Left cardiac atrium (tissue), 4 donors: Measurements from ENCODE around the gene CDK14. TPM values are rescaled to one million over a fixed set of nuclear protein-coding genes. Genes with fewer than 3 reads are reported as not detected.

Experiments used
- ATAC-seq, 2 donors: fragments of 200-7000 bp; cut with Tn5 transposase; one replicate each; pipeline ENCODE4 v1.9.1; 2020; ENCODE audit warnings: mild to moderate bottlenecking in 2 of 2, moderate library complexity in 2 of 2
- DNase-seq: peaks from one replicate; pipeline ENCODE4 v3.0.0-alpha.2; 2020
- intact Hi-C, 2 donors: fragments of 100-400 bp; cut with DNase I; formaldehyde crosslinking; loops; one replicate each; pipeline versions ENCODE4 v1.14.1 to v1.15.1; 2022 to 2023
- total RNA-seq, 2 donors: library from RNA; stranded (reverse); fragmentation: NEBNext Ultra II Directional; extraction: Animal tissue kit (Norgen Biotek cat#: 25700); gene quantifications; one replicate each; pipeline ENCODE4 v1.2.1, GENCODE V29; 2021
- donor health status: DM: no; HTN: yes; CAD: no.
- donor health status: DM: no; HTN: yes; CAD: no; lungs with severe emphysema.
- donor health status: DM: yes; HTN: yes; CAD: no.
- donor health status: Dilated cardiomyopathy.

The CDK14 gene
- total RNA-seq, 2 donors from 2014 or later = 35.9 to 53.5 TPM

- intact Hi-C loops = loop anchor here (5.0 to 10.0 kb wide), 4 partner anchors 180 to 582 kb away; partner anchors contain the start of gene PTTG1IP2 (in 1 of the 2)
- ATAC-seq (peak; percentile 76 to 81), DNase-seq (peak; percentile 24)
Measured at GRCh38 chr7:91034459-91035368, 438.6 kb downstream of the CDK14 start.

GRCh38 chr7:91039033-91039432 lies 442.9 kb downstream of the CDK14 start:
- intact Hi-C loops = loop anchor here (5.0 to 10.0 kb wide), 3 partner anchors 184 to 574 kb away; partner anchors contain the start of gene PTTG1IP2 (in 1 of the 2)
- ATAC-seq = no peak

GRCh38 chr7:91041141-91041540 lies 445.0 kb downstream of the CDK14 start:
- ATAC-seq = no peak
- intact Hi-C loops = no loop called here
- no peak for DNase-seq

More at GRCh38 chr7:91039033-91039432, 442.9 kb downstream of the CDK14 start:
- no peak for DNase-seq

GRCh38 chr7:91041901-91042484 lies 445.9 kb downstream of the CDK14 start:
- no peak for ATAC-seq

GRCh38 chr7:91043186-91043585 lies 447.1 kb downstream of the CDK14 start:
- intact Hi-C loops = no loop called here
- ATAC-seq (no peak), DNase-seq (no peak)

More at GRCh38 chr7:91041901-91042484, 445.9 kb downstream of the CDK14 start:
- DNase-seq = no peak
- intact Hi-C loops = no loop called here

- DNase-seq (no peak), ATAC-seq (no peak)
- intact Hi-C loops = no loop called here
Measured at GRCh38 chr7:91043924-91044645, 448.0 kb downstream of the CDK14 start.

- no peak for DNase-seq
- peak in 1 of 2 donors; percentile 23 for ATAC-seq
- intact Hi-C loops = no loop called here
Measured at GRCh38 chr7:91045606-91046005, 449.5 kb downstream of the CDK14 start.

- intact Hi-C loops = no loop called here
- no peak for DNase-seq
- ATAC-seq = no peak
Measured at GRCh38 chr7:91046322-91047089, 450.4 kb downstream of the CDK14 start.

- intact Hi-C loops = no loop called here
- ATAC-seq (no peak), DNase-seq (no peak)
Measured at GRCh38 chr7:91047636-91048035, 451.5 kb downstream of the CDK14 start.

GRCh38 chr7:91050677-91051076 lies 454.6 kb downstream of the CDK14 start:
- intact Hi-C loops = no loop called here
- ATAC-seq (no peak), DNase-seq (no peak)

- intact Hi-C loops = no loop called here
- no peak for ATAC-seq
- no peak for DNase-seq
Measured at GRCh38 chr7:91051966-91052365, 455.8 kb downstream of the CDK14 start.

- DNase-seq (no peak), ATAC-seq (no peak)
- intact Hi-C loops = no loop called here
Measured at GRCh38 chr7:91054374-91054773, 458.3 kb downstream of the CDK14 start.

GRCh38 chr7:91055219-91055618 lies 459.1 kb downstream of the CDK14 start:
- DNase-seq (no peak), ATAC-seq (no peak)
- intact Hi-C loops = no loop called here

GRCh38 chr7:91062713-91063112 lies 466.6 kb downstream of the CDK14 start:
- intact Hi-C loops = no loop called here
- DNase-seq (no peak), ATAC-seq (no peak)

GRCh38 chr7:91064052-91064451 lies 467.9 kb downstream of the CDK14 start:
- DNase-seq (no peak), ATAC-seq (no peak)
- intact Hi-C loops = no loop called here

- no peak for ATAC-seq
- intact Hi-C loops = no loop called here
Measured at GRCh38 chr7:91064938-91065337, 468.8 kb downstream of the CDK14 start.

GRCh38 chr7:91066627-91067026 lies 470.5 kb downstream of the CDK14 start:
- no peak for ATAC-seq
- no peak for DNase-seq
- intact Hi-C loops = no loop called here

More at GRCh38 chr7:91064938-91065337, 468.8 kb downstream of the CDK14 start:
- no peak for DNase-seq

GRCh38 chr7:91067242-91067641 lies 471.1 kb downstream of the CDK14 start:
- no peak for DNase-seq
- ATAC-seq = no peak
- intact Hi-C loops = no loop called here
